ENCODE data around the gene TMBIM4.
"Not testable (repeated sequence)": the region's sequence is repeated elsewhere in the genome, so short reads cannot be mapped to it uniquely, and the experiment has no call there.

Gene TMBIM4

GRCh38 chr12:66182956-66183355 lies 13.2 kb upstream of the TMBIM4 start:
- DNase-seq (ENCODE audit: insufficient read length, low spot score) = no peak
- FAIRE-seq = no peak
- TF ChIP-seq CTCF (IDR thresholded peaks at IDR 0.05; ENCODE audit: insufficient read depth, missing control alignments) = no peak

DNA sequence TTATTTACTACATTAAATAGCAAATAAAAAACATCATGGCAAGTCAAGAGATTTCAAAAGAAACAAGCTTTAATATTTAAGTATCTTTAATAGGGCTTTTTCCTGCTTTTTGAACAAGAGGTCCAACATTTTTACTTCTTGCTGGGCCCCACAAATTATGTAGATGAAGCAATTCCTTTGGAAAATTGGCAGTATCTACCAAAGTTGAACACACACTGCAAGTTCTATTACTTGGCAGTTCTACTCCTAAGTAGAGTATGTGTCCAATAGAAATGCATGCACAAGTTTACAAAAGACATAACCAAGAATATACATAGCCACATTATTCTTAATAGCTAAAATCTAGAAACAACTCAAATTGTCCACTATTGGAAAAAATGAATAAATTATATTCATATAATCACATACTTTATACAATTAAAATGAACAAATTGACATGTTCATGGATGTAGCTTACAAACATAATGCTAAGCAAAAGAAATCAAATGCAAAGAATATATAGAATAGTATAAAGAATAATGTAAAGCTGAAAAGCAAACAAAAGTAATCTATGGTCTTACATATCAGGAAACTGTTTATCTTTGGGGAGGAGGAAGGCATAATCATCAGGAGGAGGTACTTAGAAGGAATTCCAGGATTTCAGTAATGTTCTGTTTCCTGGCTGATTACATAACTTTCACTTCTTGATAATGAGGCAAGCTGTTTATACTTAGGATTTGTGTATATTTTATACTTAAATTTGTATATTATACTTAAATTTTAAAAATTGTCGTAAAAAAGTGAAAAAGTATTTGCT lies 6.5 kb upstream of the TMBIM4 start:
- DNase-seq (ENCODE audit: insufficient read length, low spot score) = no peak
- no peak for TF ChIP-seq CTCF (IDR thresholded peaks at IDR 0.05; ENCODE audit: insufficient read depth, missing control alignments)
- FAIRE-seq = no peak

DNA sequence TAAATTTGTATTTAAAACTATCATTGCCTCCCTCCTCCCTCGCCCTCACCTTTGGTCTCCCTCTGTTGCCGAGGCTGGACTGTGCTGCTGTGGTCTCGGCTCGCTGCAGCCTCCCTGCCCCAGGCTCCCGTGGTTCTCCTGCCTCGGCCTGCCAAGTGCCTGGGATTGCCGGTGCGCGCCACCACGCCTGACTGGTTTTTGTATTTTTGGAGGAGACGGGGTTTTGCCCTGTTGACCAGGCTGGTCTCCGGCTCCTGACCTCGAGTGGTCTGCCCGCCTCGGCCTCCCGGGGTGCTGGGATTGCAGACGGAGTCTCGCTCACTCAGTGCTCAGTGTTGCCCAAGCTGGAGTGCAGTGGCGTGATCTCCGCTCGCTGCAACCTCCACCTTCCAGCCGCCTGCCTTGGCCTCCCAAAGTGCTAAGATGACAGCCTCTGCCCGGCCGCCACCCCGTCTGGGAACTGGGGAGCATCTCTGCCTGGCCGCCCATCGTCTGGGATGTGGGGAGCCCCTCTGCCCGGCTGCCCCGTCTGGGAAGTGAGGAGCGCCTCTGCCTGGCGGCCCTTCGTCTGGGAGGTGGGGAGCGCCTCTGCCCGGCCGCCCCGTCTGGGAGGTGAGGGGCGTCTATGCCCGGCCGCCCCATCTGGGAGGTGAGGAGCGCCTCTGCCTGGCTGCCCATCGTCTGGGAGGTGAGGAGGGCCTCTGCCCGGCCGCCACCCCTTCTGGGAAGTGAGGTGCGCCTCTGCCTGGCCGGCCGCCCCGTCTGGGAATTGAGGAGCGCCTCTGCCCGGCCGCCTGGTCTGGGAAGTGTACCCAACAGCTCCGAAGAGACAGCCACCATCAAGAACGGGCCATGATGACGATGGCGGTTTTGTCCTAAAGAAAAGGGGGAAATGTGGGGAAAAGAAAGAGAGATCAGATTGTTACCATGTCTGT lies 4.9 kb upstream of the TMBIM4 start:
- DNase-seq (ENCODE audit: insufficient read length, low spot score); FAIRE-seq: not testable (repeated sequence)

- no peak for FAIRE-seq
- DNase-seq (ENCODE audit: insufficient read length, low spot score) = no peak
- no peak for TF ChIP-seq CTCF (IDR thresholded peaks at IDR 0.05; ENCODE audit: insufficient read depth, missing control alignments)
Measured at GRCh38 chr12:66170606-66171005, 810 bp upstream of the TMBIM4 start.

DNA sequence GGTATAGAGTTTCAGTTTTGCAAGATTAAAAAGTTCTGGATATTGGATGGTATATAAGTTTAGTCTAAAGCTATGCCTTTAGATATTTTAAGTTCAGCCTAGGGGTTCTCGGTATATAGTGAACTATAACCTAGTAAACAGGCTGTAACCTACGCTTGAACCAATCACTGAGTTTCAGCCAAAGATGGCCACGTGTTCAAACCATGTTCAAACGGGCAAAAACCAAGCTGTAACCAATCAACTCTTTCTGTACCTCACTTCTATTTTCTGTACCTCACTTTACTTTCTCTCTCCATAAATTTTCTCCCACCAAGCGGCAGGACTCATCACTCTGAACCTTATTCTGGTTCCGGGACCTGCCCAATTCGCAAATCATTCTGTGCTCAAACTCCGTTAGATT lies 1.4 kb downstream of the TMBIM4 start:
- TF ChIP-seq CTCF (IDR thresholded peaks at IDR 0.05; ENCODE audit: insufficient read depth, missing control alignments) = no peak
- no peak for FAIRE-seq
- no peak for DNase-seq (ENCODE audit: insufficient read length, low spot score)

DNA sequence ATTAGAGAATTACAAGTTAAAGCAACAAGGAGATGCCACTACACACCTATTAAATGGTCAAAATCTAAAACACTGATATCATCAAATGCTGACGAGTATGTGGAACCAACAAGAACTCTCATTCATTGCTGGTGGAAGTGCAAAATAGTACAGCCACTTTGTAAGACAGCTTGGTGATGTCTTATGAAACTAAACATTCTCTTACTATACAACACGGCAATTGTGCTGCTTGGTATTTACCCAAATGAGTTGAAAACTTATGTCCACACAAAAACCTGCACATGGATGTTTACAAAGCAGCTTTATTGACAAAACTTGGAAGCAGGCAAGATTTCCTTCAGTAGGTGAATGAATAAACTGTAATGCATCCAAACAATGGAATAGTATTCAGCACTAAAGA lies 3.2 kb downstream of the TMBIM4 start:
- TF ChIP-seq CTCF (IDR thresholded peaks at IDR 0.05; ENCODE audit: insufficient read depth, missing control alignments) = no peak
- FAIRE-seq = no peak
- DNase-seq (ENCODE audit: insufficient read length, low spot score) = no peak

GRCh38 chr12:66165141-66165540 lies 4.7 kb downstream of the TMBIM4 start:
- no peak for TF ChIP-seq CTCF (IDR thresholded peaks at IDR 0.05; ENCODE audit: insufficient read depth, missing control alignments)
- no peak for DNase-seq (ENCODE audit: insufficient read length, low spot score)
- FAIRE-seq = no peak

Measured in D721Med (cell line).